GM12874 (cell line): ENCODE data around the gene ENTHD1.

Experiments
- CTCF ChIP-seq: IDR thresholded peaks from 2 replicates; pipeline ENCODE4 v1.5.1; 2011; ENCODE audit warnings: low read depth, mild to moderate bottlenecking, control low read depth, low read length, moderate library complexity; ENCODE audit not compliant: insufficient read depth

The ENTHD1 gene

GRCh38 chr22:39851606-39852315 lies 41.8 kb downstream of the ENTHD1 start:
- TF ChIP-seq CTCF, result no peak

GRCh38 chr22:39847477-39847876 lies 46.1 kb downstream of the ENTHD1 start:
- no peak for TF ChIP-seq CTCF

GRCh38 chr22:39845529-39845928 lies 48.0 kb downstream of the ENTHD1 start:
- TF ChIP-seq CTCF, result no peak

GRCh38 chr22:39839917-39840510 lies 53.5 kb downstream of the ENTHD1 start:
- no peak for TF ChIP-seq CTCF

- TF ChIP-seq CTCF, result no peak
These were observed 54.4 kb downstream of the ENTHD1 start for GRCh38 chr22:39839204-39839603.

GRCh38 chr22:39833610-39834009 lies 60.0 kb downstream of the ENTHD1 start:
- TF ChIP-seq CTCF, result no peak

- TF ChIP-seq CTCF, result no peak
These were observed 60.5 kb downstream of the ENTHD1 start for GRCh38 chr22:39833093-39833492.
